Stomach (tissue), 9 donors: ENCODE data around the gene A4GALT. TPM values are rescaled to one million over a fixed set of nuclear protein-coding genes. Genes with fewer than 3 reads are reported as not detected.
A peak's percentile ranks its signal among the peaks of the same experiment; 100 is the strongest.

Experiments used
- DNase-seq, 2 donors: peaks; one replicate each; pipeline versions ENCODE4 v3.0.0 to v3.0.0-alpha.2; 2013 to 2019
- H3K27ac ChIP-seq, 5 donors: fragments of 200-600 bp in 4 of 5; sonication (generic) in 4 of 5; one replicate each; pipeline ENCODE4 v1.5.1; 2013 to 2019; ENCODE audit warnings: mild to moderate bottlenecking in 1 of 5, moderate library complexity in 1 of 5
- H3K27me3 ChIP-seq, 3 donors: fragments of 200-600 bp; sonication (generic); one replicate each; pipeline ENCODE4 v1.5.1; 2017 to 2019; ENCODE audit warnings: mixed run types in 1 of 3
- H3K36me3 ChIP-seq, 4 donors: fragments of 200-600 bp; sonication (generic); 1 replicate in 3 of 4; 2 replicates in 1 of 4; pipeline ENCODE4 v1.5.1; 2016 to 2019
- H3K4me1 ChIP-seq, 4 donors: fragments of 200-600 bp; sonication (generic); one replicate each; pipeline ENCODE4 v1.5.1; 2016 to 2019
- H3K4me3 ChIP-seq, 4 donors: fragments of 200-600 bp; sonication (generic) in 3 of 4; one replicate each; pipeline ENCODE4 v1.5.1; 2016 to 2019; ENCODE audit warnings: mild to moderate bottlenecking in 1 of 4
- H3K9me3 ChIP-seq, 4 donors: fragments of 200-600 bp; sonication (generic); one replicate each; pipeline ENCODE4 v1.5.1; 2016 to 2019
- CTCF ChIP-seq, 7 experiments: fragments of 450-650 bp in 4 of 7; fragments of 200-600 bp in 3 of 7; sonication (generic) in 3 of 7; IDR thresholded peaks; one replicate each; pipeline ENCODE4 v1.5.1; 2016 to 2019; ENCODE audit warnings: antibody characterized with exemption in 7 of 7, control low read depth in 2 of 7, mild to moderate bottlenecking in 1 of 7
- EP300 ChIP-seq: sonication (generic); formaldehyde crosslinking; IDR thresholded peaks from one replicate; pipeline ENCODE4 v1.6.1; 2017; ENCODE audit warnings: antibody characterized with exemption
- POLR2A ChIP-seq, 4 donors: fragments of 450-650 bp; IDR thresholded peaks; one replicate each; pipeline ENCODE4 v1.6.1; 2016; ENCODE audit warnings: antibody characterized with exemption in 4 of 4, control low read depth in 2 of 4, mild to moderate bottlenecking in 1 of 4, moderate library complexity in 1 of 4
- POLR2AphosphoS5 ChIP-seq, 3 donors: sonication (generic); formaldehyde crosslinking; IDR thresholded peaks; one replicate each; pipeline ENCODE4 v1.6.1; 2016; ENCODE audit warnings: antibody characterized with exemption in 3 of 3
- WGBS, 5 donors: extraction: QIAGEN DNeasy Blood & Tissue Kit in 3 of 5; methylation state at CpG; one replicate each; pipeline versions ENCODE4 v1.1.5 to v1.1.7; 2013 to 2018; 5-methylcytosine and 5-hydroxymethylcytosine counted together
- intact Hi-C: fragments of 100-400 bp; cut with DNase I; formaldehyde crosslinking; loops from one replicate; pipeline ENCODE4 v1.15.1; 2023; ENCODE audit warnings: low total_unique reads
- polyA plus RNA-seq, 3 donors: library from polyadenylated mRNA; stranded (reverse); fragments of 200-250 nt; gene quantifications; one replicate each; pipeline ENCODE4 v1.2.3, GENCODE V29; 2013
- total RNA-seq, 5 donors: library from RNA; depleted of rRNA; stranded (reverse); fragments of >200 nt; gene quantifications; one replicate each; pipeline versions ENCODE4 v1.1.0 to v1.2.3, GENCODE V29; 2014 to 2016
- donor health status: healthy with polysubstance abuse.
- donor health status: Bipolar disorder and iron deficiency.
- donor health status: healthy.

The A4GALT gene
- total and polyA plus RNA-seq, 8 donors = 3.2 to 59.4 (median 17.6) TPM

- intact Hi-C loops = no loop called here
- Histone ChIP-seq H3K9me3 (no peaks in the 10 kb centered on the region), H3K4me1 (peaks cover 32 to 75% (median 62%) of the 10 kb centered on the region in 4 donors), H3K27me3 (peaks cover 0 to 24% (median 11%) of the 10 kb centered on the region in 3 donors), H3K27ac (peak overlapping the region in 4 of 5 donors; percentile 1 to 93 (median 58)), H3K36me3 (no peaks in the 10 kb centered on the region), H3K4me3 (no peak overlapping the region)
- TF ChIP-seq EP300 (no peak), CTCF (IDR thresholded peaks at IDR 0.05) (no peak), POLR2A (IDR thresholded peaks at IDR 0.05) (no peak), POLR2AphosphoS5 (IDR thresholded peaks at IDR 0.05) (no peak)
- 73 to 88% (median 75%) methylated on average over 6 of the region's 6 CpGs for WGBS, 5 donors
- DNase-seq = peak in 1 of 2 donors; percentile 11
Observed at GRCh38 chr22:42716221-42716620, 4.4 kb downstream of the A4GALT start.

GRCh38 chr22:42714768-42715390 lies 5.8 kb downstream of the A4GALT start:
- H3K27me3 ChIP-seq = peaks cover 0 to 12% (median 4%) of the 10 kb centered on the region in 3 donors
- intact Hi-C loops = no loop called here
- 77 to 88% (median 86%) methylated on average over 4 of the region's 4 CpGs for WGBS, 5 donors
- H3K9me3 ChIP-seq = no peaks in the 10 kb centered on the region
- TF ChIP-seq POLR2A (IDR thresholded peaks at IDR 0.05) (no peak), POLR2AphosphoS5 (IDR thresholded peaks at IDR 0.05) (no peak)
- H3K4me3 ChIP-seq = no peak overlapping the region
- H3K27ac ChIP-seq = peak overlapping the region in 2 of 5 donors; percentile 3 to 42
- H3K4me1 ChIP-seq = peaks cover 28 to 69% (median 51%) of the 10 kb centered on the region in 4 donors
- DNase-seq = no peak
- H3K36me3 ChIP-seq = no peaks in the 10 kb centered on the region

- no peak for DNase-seq
- Histone ChIP-seq H3K4me3 (no peak overlapping the region), H3K27ac (peak overlapping the region in 1 of 5 donors; percentile 42), H3K4me1 (peaks cover 28 to 63% (median 46%) of the 10 kb centered on the region in 4 donors), H3K27me3 (peaks cover 0 to 6% (median 0%) of the 10 kb centered on the region in 3 donors), H3K9me3 (no peaks in the 10 kb centered on the region), H3K36me3 (no peaks in the 10 kb centered on the region)
- TF ChIP-seq POLR2AphosphoS5 (IDR thresholded peaks at IDR 0.05) (no peak), POLR2A (IDR thresholded peaks at IDR 0.05) (no peak), CTCF (IDR thresholded peaks at IDR 0.05) (no peak), EP300 (no peak)
- 94 to 98% (median 96%) methylated on average over 7 of the region's 7 CpGs for WGBS, 5 donors
- intact Hi-C loops = no loop called here
Observed at GRCh38 chr22:42714308-42714707, 6.4 kb downstream of the A4GALT start.

GRCh38 chr22:42711895-42712837 lies 8.5 kb downstream of the A4GALT start:
- TF ChIP-seq POLR2AphosphoS5 (IDR thresholded peaks at IDR 0.05) (peak in 1 of 3 donors; percentile 35), POLR2A (IDR thresholded peaks at IDR 0.05) (no peak), EP300 (no peak), CTCF (IDR thresholded peaks at IDR 0.05) (no peak)
- no peaks in the 10 kb centered on the region for H3K9me3 ChIP-seq
- peak overlapping the region; percentile 38 to 72 (median 67) for H3K27ac ChIP-seq
- 49 to 58% (median 51%) methylated on average over 19 of the region's 19 CpGs for WGBS, 5 donors
- H3K27me3 ChIP-seq = no peaks in the 10 kb centered on the region
- no peaks in the 10 kb centered on the region for H3K36me3 ChIP-seq
- peak; percentile 60 to 62 for DNase-seq
- H3K4me3 ChIP-seq = no peak overlapping the region
- H3K4me1 ChIP-seq = peaks cover 14 to 42% (median 26%) of the 10 kb centered on the region in 4 donors
- intact Hi-C loops = no loop called here
